ENCODE data around the gene NDUFB1.

Gene NDUFB1

GRCh38 chr14:92121670-92122350 is at the start of gene NDUFB1, which contains the start of gene CPSF2:
Gene NDUFB1 (minus strand): TSS chr14:92121706. CDS start chr14:92117637, 4,069 bp downstream.
Gene CPSF2 (plus strand): TSS chr14:92121969. CDS start chr14:92130985, 9,016 bp downstream.
- peak; percentile 84 for DNase-seq (ENCODE audit: low spot score)

GRCh38 chr14:92164958-92165357 is 43.5 kb upstream of the NDUFB1 start:
- DNase-seq (ENCODE audit: low spot score): no peak

- DNase-seq (ENCODE audit: low spot score): no peak
Measured at GRCh38 chr14:92161521-92161920, 40.0 kb upstream of the NDUFB1 start.

GRCh38 chr14:92160619-92161018 is 39.1 kb upstream of the NDUFB1 start:
- DNase-seq (ENCODE audit: low spot score): no peak

GRCh38 chr14:92154283-92154942 is 32.9 kb upstream of the NDUFB1 start:
- DNase-seq (ENCODE audit: low spot score): no peak

GRCh38 chr14:92153581-92153980 is 32.1 kb upstream of the NDUFB1 start:
- no peak for DNase-seq (ENCODE audit: low spot score)

- no peak for DNase-seq (ENCODE audit: low spot score)
Measured at GRCh38 chr14:92144708-92145107, 23.2 kb upstream of the NDUFB1 start.

- DNase-seq (ENCODE audit: low spot score): no peak
Measured at GRCh38 chr14:92143962-92144361, 22.5 kb upstream of the NDUFB1 start.

- no peak for DNase-seq (ENCODE audit: low spot score)
Measured at GRCh38 chr14:92143309-92143708, 21.8 kb upstream of the NDUFB1 start.

- DNase-seq (ENCODE audit: low spot score): peak; percentile 51
Measured at GRCh38 chr14:92135269-92135668, 13.8 kb upstream of the NDUFB1 start.

GRCh38 chr14:92134456-92134855 is 12.9 kb upstream of the NDUFB1 start:
- DNase-seq (ENCODE audit: low spot score): no peak

- no peak for DNase-seq (ENCODE audit: low spot score)
Measured at GRCh38 chr14:92122761-92123160, 1.3 kb upstream of the NDUFB1 start.

GRCh38 chr14:92122351-92122677 is 808 bp upstream of the NDUFB1 start:
- peak; percentile 51 for DNase-seq (ENCODE audit: low spot score)

GRCh38 chr14:92121207-92121669 is 268 bp downstream of the NDUFB1 start:
- DNase-seq (ENCODE audit: low spot score): peak; percentile 37

GRCh38 chr14:92109490-92109889 is 12.0 kb downstream of the NDUFB1 start:
- peak; percentile 31 for DNase-seq (ENCODE audit: low spot score)

GRCh38 chr14:92108345-92109254 is 12.9 kb downstream of the NDUFB1 start:
- peak; percentile 83 for DNase-seq (ENCODE audit: low spot score)

- DNase-seq (ENCODE audit: low spot score): peak; percentile 98
Measured at GRCh38 chr14:92106143-92106926, 15.2 kb downstream of the NDUFB1 start, which contains the start of gene ATXN3. Gene ATXN3 (minus strand): TSS chr14:92106582. CDS start chr14:92106552, 30 bp downstream.

GRCh38 chr14:92105893-92106142 is 15.7 kb downstream of the NDUFB1 start:
- DNase-seq (ENCODE audit: low spot score): no peak

- DNase-seq (ENCODE audit: low spot score): no peak
Measured at GRCh38 chr14:92105073-92105892, 16.2 kb downstream of the NDUFB1 start.

- DNase-seq (ENCODE audit: low spot score): no peak
Measured at GRCh38 chr14:92103363-92103989, 18.0 kb downstream of the NDUFB1 start.

- no peak for DNase-seq (ENCODE audit: low spot score)
Measured at GRCh38 chr14:92099802-92100201, 21.7 kb downstream of the NDUFB1 start.

Data from NAMALWA (cell line).